Fibroblast of lung (primary cell): ENCODE measurements around the gene SLC8A2. TPM values are rescaled to one million over a fixed set of nuclear protein-coding genes. Genes with fewer than 3 reads are reported as not detected.
"Not testable (repeated sequence)": the region's sequence is repeated elsewhere in the genome, so short reads cannot be mapped to it uniquely, and the experiment has no call there.

Source experiments
- DNase-seq, 2 donors: peaks; one replicate each; pipeline versions ENCODE4 v3.0.0 to v3.0.0-alpha.2; 2010; ENCODE audit warnings: low read depth in 2 of 2
- H2AFZ ChIP-seq: 2 replicates; pipeline ENCODE4 v1.5.1; 2012; ENCODE audit warnings: low read length, control low read depth, inconsistent platforms
- H3K27ac ChIP-seq: 2 replicates; pipeline ENCODE4 v1.5.1; 2011; ENCODE audit warnings: low read length, control low read depth; ENCODE audit not compliant: insufficient read depth
- H3K27me3 ChIP-seq: 2 replicates; pipeline ENCODE4 v1.5.1; 2011; ENCODE audit warnings: mild to moderate bottlenecking, low read length; ENCODE audit not compliant: control insufficient read depth, insufficient read depth
- H3K36me3 ChIP-seq: 2 replicates; pipeline ENCODE4 v1.5.1; 2011; ENCODE audit warnings: low read length; ENCODE audit not compliant: control insufficient read depth, insufficient read depth
- H3K4me1 ChIP-seq: 2 replicates; pipeline ENCODE4 v1.5.1; 2011; ENCODE audit warnings: low read length; ENCODE audit not compliant: control insufficient read depth, insufficient read depth; ENCODE audit errors: extremely low read depth
- H3K4me2 ChIP-seq: 2 replicates; pipeline ENCODE4 v1.5.1; 2011; ENCODE audit warnings: low read length, control low read depth; ENCODE audit not compliant: insufficient read depth; ENCODE audit errors: extremely low read depth
- H3K4me3 ChIP-seq, 4 experiments: fragments of 200-600 bp in 1 of 4; sonication (generic) in 1 of 4; replicated peaks in 1 of 4; 2 replicates each; pipeline ENCODE4 v1.5.1; 2011 to 2016; ENCODE audit warnings: low read length in 4 of 4, low read depth in 3 of 4, mild to moderate bottlenecking in 3 of 4, control low read depth in 2 of 4, inconsistent platforms in 1 of 4, mixed read lengths in 1 of 4; ENCODE audit not compliant: insufficient read depth in 1 of 4; ENCODE audit errors: control extremely low read depth in 1 of 4
- H3K79me2 ChIP-seq: 2 replicates; pipeline ENCODE4 v1.5.1; 2012; ENCODE audit warnings: mild to moderate bottlenecking, low read length, inconsistent platforms; ENCODE audit not compliant: control insufficient read depth, insufficient read depth
- H3K9ac ChIP-seq: 2 replicates; pipeline ENCODE4 v1.5.1; 2011; ENCODE audit warnings: mild to moderate bottlenecking, low read length, control low read depth; ENCODE audit not compliant: insufficient read depth
- H3K9me3 ChIP-seq: 2 replicates; pipeline ENCODE4 v1.5.1; 2012; ENCODE audit warnings: low read depth, low read length; ENCODE audit not compliant: control insufficient read depth, insufficient read depth
- H4K20me1 ChIP-seq: 2 replicates; pipeline ENCODE4 v1.5.1; 2011; ENCODE audit warnings: low read length; ENCODE audit not compliant: control insufficient read depth, insufficient read depth; ENCODE audit errors: extremely low read depth
- CTCF ChIP-seq, 2 donors: IDR thresholded peaks in 1 of 2; conservative IDR thresholded peaks in 1 of 2; 1 replicate in 1 of 2; 2 replicates in 1 of 2; pipeline ENCODE4 v1.5.1; 2011 to 2012; ENCODE audit warnings: low read length in 2 of 2, control low read depth in 1 of 2, inconsistent platforms in 1 of 2, low read depth in 1 of 2, mild to moderate bottlenecking in 1 of 2
- EZH2 ChIP-seq: IDR thresholded peaks from 2 replicates; pipeline ENCODE4 v1.5.1; 2012; ENCODE audit warnings: low read length, control low read depth, mild to moderate bottlenecking; ENCODE audit errors: missing control alignments
- polyA plus RNA-seq, 2 donors: library from polyadenylated mRNA; depleted of rRNA in 1 of 2; stranded (reverse) in 1 of 2; unstranded in 1 of 2; fragments of >200 nt; gene quantifications; 2 replicates each; pipeline ENCODE4 v1.2.1, GENCODE V29; 2011 to 2012; ENCODE audit warnings: missing spikeins in 1 of 2
- total RNA-seq: library from RNA; depleted of rRNA; stranded (reverse); fragments of >200 nt; gene quantifications from 2 replicates; pipeline ENCODE4 v1.2.1, GENCODE V29; 2014

The SLC8A2 gene
- total and polyA plus RNA-seq, 2 donors (not counting 1 experiment from before 2014, with no cell fraction given) = under 0.01 TPM; not detected in 1

- Histone ChIP-seq H3K4me2 (no peak overlapping the region), H3K27me3 (no peaks in the 10 kb centered on the region), H3K36me3 (no peaks in the 10 kb centered on the region), H3K9me3 (no peaks in the 10 kb centered on the region), H3K79me2 (no peaks in the 10 kb centered on the region), H3K9ac (no peak overlapping the region), H3K4me1 (no peaks in the 10 kb centered on the region), H4K20me1 (no peaks in the 10 kb centered on the region), H3K27ac (no peak overlapping the region), H2AFZ (no peak overlapping the region), H3K4me3 (no peak overlapping the region)
- peak; percentile 46 to 78 for DNase-seq
- TF ChIP-seq EZH2 = no peak
- peak; percentile 89 to 94 for TF ChIP-seq CTCF (conservative IDR thresholded peaks at IDR 0.05 in 1 of 2, IDR thresholded peaks at IDR 0.05 in 1 of 2; ENCODE audit: low read depth in 1 of 2, low read length in 2 of 2)
These were observed 80.0 kb downstream of the SLC8A2 start for GRCh38 chr19:47391510-47392223.

GRCh38 chr19:47390533-47391488 lies 80.9 kb downstream of the SLC8A2 start:
- no peak overlapping the region for H3K27ac ChIP-seq
- H3K9ac ChIP-seq = no peak overlapping the region
- H3K27me3 ChIP-seq = no peaks in the 10 kb centered on the region
- peak in 1 of 2 donors; percentile 27 for DNase-seq
- H4K20me1 ChIP-seq = no peaks in the 10 kb centered on the region
- H3K4me2 ChIP-seq = no peak overlapping the region
- no peak overlapping the region for H3K4me3 ChIP-seq
- no peak for TF ChIP-seq CTCF (conservative IDR thresholded peaks at IDR 0.05 in 1 of 2, IDR thresholded peaks at IDR 0.05 in 1 of 2; ENCODE audit: low read depth in 1 of 2, low read length in 2 of 2)
- TF ChIP-seq EZH2 = no peak
- no peaks in the 10 kb centered on the region for H3K79me2 ChIP-seq
- no peaks in the 10 kb centered on the region for H3K4me1 ChIP-seq
- no peak overlapping the region for H2AFZ ChIP-seq
- H3K9me3 ChIP-seq = no peaks in the 10 kb centered on the region
- H3K36me3 ChIP-seq = no peaks in the 10 kb centered on the region

- Histone ChIP-seq H2AFZ (no peak overlapping the region), H3K4me3 (no peak overlapping the region), H3K27ac (no peak overlapping the region), H3K9me3 (no peaks in the 10 kb centered on the region), H3K27me3 (no peaks in the 10 kb centered on the region), H3K79me2 (no peaks in the 10 kb centered on the region), H4K20me1 (no peaks in the 10 kb centered on the region), H3K36me3 (no peaks in the 10 kb centered on the region), H3K9ac (no peak overlapping the region), H3K4me2 (no peak overlapping the region), H3K4me1 (no peaks in the 10 kb centered on the region)
- TF ChIP-seq EZH2 = no peak
- DNase-seq = no peak
These were observed 82.5 kb downstream of the SLC8A2 start for GRCh38 chr19:47389150-47389556.

GRCh38 chr19:47388721-47389120 lies 83.0 kb downstream of the SLC8A2 start:
- not testable (repeated sequence) for H2AFZ ChIP-seq, DNase-seq, H3K4me1 ChIP-seq, H3K4me2 ChIP-seq, H3K27ac ChIP-seq, H3K9ac ChIP-seq, H3K4me3 ChIP-seq, H3K79me2 ChIP-seq, H3K9me3 ChIP-seq, H3K27me3 ChIP-seq, H4K20me1 ChIP-seq, H3K36me3 ChIP-seq

GRCh38 chr19:47387623-47388022 lies 84.1 kb downstream of the SLC8A2 start:
- not testable (repeated sequence) for DNase-seq, H3K36me3 ChIP-seq, H3K9me3 ChIP-seq, H2AFZ ChIP-seq, H3K4me1 ChIP-seq, H4K20me1 ChIP-seq, H3K27ac ChIP-seq, H3K79me2 ChIP-seq, H3K4me3 ChIP-seq, H3K27me3 ChIP-seq, H3K9ac ChIP-seq, H3K4me2 ChIP-seq
